GM20431 (cell line): Measurements from ENCODE around the gene TLE1.

ENCODE experiments used
- in situ Hi-C: fragments of 300-500 bp; cut with MseI, MboI; formaldehyde crosslinking; loops from one replicate; pipeline ENCODE4 v1.15.0; 2020; ENCODE audit warnings: low sequenced_read_pairs; ENCODE audit not compliant: unreplicated experiment

TLE1 gene

DNA sequence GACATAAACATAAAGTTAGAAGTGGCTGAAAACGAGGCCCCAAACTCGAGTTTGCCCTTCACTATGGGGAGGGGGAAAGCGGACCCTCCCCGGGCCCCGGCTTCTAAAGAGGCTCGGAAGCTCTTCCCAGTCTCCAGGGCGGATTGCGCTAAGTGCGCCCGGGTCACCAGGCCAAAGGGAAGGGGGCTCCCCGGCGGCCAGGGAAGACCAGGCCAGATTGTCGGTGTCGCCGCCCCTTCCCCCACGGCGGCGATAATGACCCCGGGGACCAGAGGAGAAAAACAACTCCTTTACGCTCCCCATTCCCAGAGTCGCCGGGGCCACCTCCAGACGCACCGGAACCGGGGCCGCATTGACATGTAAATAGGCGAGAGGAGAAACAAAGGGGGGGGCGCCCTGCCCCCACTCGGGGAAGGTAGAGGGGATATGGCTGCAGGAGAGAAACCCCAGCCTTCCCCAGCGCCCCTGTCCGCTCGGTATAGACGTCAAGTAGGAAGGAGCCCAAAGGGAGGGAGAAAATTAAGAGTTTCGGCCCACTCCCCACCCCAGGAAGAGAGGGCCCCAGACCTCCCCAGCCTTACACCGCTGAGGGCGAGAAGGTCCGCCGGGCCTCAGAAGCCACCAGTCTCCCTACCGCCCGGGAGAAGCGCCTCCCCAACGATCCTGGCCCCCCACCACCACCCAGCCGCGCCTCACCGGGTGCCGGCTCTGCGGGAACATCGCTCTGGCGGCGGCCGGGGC lies 1.7 kb downstream of the TLE1 start:
- in situ Hi-C loops: no loop called here

DNA sequence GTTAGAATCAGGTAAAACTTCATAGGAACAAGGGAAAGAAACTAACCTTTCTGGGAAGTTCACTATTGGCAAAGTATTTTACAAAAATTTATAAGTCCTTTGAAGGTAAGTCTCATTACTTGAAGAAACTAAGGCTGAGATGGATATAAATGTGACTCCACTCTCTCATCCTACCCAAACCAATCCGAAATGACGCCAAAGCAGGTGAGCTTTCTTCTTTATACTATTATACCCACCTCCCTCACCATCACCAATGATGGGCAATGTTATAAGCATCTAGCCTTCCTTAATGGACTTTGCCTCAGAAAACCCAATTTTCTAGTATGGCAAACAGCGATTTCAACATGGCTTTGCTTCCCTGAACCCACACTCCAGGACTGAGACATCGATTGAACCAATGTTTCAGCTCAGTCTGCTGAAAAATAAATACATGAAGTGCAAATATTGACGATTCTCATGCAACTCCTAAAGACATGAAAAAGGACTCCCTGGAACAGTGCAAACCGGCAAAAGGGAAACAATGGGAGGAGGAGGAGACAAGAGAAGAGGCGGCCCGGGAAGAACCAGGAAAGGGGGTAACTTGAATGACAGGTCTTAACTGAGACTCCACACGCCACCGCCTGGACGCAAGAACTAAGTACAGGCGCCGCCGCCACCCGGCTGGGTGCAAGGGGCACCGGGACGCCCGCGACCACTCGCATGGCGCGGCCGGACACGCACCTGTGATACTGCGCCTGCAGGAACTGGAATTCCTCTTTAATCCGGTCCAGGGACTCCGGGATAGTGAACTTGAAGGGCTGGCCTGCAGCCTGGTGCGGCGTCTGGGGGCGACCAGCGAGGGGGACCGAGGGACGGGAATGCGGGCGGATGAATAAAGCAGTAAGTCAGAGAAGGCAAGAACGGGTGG lies 2.5 kb downstream of the TLE1 start:
- in situ Hi-C loops: no loop called here

DNA sequence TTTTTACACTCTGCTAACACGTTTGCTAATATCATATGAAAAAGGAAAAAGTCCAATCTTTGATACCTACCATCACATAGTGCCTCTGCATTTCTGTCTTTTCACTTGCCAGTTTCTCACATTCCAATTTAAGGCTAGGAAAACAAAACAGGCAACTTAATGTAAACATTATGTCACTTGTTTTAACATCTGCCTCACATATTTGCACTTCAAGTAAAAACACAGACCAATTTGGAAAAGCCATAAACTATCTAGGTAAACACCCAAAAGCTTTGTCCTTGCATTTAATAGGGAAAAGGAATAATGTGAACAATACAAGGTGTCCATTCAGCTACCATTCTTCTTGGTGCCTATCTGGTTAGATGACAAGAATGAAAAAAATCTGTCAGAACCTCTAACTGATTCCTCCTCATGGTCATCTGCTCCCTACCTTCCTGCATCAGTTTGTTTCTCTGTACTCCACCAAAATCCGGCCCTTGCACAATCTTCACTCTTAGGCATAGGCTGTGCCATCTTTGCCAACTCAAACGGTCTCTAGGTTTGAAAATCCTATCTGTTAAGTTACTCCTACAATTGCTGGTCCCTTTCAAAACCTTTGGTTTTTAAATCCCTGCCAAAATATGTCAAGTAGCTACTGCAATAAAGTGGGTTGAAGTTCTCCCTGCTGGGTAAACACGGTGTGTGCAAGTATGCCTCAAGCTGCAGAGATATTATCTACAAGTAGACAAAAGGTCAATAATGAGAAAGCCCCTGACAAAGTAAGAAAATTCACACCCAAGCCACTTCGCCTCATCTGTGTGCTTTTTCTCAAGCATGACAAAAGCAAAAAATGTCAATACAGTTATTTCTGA lies 3.4 kb downstream of the TLE1 start:
- in situ Hi-C loops: no loop called here

- in situ Hi-C loops: no loop called here
Observed at GRCh38 chr9:81684635-81685034, 4.7 kb downstream of the TLE1 start.

DNA sequence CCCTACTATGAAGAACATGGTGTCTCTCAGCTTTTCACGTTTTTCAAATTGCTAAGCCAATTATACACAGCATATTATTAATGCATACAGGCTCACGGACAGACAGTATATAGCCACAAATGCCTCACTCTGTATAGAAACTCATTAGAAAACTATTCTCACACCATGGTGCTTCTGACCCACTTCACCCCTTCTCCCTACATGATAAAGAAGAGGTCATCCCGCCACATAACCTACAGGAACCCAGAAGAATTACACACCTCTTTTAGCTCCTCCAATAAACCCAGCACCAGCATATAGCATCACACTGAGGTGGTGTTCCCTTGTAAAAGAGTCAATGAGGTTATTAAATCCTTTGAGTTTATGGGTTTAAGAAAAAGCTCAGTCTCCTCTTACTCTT lies 5.6 kb downstream of the TLE1 start:
- in situ Hi-C loops: no loop called here

GRCh38 chr9:81683238-81683637 lies 6.1 kb downstream of the TLE1 start:
- in situ Hi-C loops: no loop called here

- in situ Hi-C loops: no loop called here
Observed at GRCh38 chr9:81682797-81683196, 6.5 kb downstream of the TLE1 start.

DNA sequence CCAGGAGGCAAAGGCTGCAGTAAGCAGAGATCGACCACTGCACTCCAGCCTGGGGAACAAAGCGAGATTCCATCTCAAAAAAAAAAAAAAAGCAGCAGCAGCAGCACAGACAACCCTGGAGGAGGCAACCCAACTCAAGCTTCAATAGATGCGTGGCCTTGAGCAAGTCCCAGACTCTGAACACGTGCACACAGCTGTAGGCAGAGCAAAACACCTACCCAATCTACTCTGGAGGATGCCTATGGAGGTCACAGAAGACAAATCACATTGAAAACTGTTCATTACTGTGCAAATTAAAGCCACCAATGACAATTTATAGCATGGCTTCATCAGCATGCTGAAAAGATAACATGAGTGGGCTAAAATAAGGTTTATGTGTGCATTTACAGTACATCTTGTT lies 7.2 kb downstream of the TLE1 start:
- in situ Hi-C loops: no loop called here

- in situ Hi-C loops: no loop called here
Observed at GRCh38 chr9:81680506-81680905, 8.8 kb downstream of the TLE1 start.

GRCh38 chr9:81680006-81680405 lies 9.3 kb downstream of the TLE1 start:
- in situ Hi-C loops: no loop called here

- in situ Hi-C loops: no loop called here
Observed at GRCh38 chr9:81678088-81678487, 11.3 kb downstream of the TLE1 start.

DNA sequence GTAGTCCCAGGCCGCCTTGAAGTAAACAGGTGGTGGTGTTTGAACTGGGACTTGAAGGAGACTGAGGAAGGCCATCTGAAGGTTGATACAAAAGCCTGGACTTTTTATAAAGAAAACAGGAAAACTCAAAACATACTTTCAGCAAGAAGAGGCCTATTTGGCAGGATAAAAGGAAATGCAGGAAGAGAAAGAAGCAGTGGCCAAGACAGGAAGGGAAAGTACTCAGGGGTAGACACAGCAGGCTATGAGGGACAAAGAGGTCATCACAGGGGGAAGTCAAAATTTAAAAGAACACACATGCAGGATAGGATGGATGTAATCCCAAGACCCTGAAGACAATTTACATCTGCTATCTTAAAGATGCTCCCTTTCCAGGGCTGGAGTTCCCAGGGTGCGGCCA lies 13.0 kb downstream of the TLE1 start:
- in situ Hi-C loops: no loop called here

GRCh38 chr9:81673310-81673709 lies 16.0 kb downstream of the TLE1 start:
- in situ Hi-C loops: no loop called here

DNA sequence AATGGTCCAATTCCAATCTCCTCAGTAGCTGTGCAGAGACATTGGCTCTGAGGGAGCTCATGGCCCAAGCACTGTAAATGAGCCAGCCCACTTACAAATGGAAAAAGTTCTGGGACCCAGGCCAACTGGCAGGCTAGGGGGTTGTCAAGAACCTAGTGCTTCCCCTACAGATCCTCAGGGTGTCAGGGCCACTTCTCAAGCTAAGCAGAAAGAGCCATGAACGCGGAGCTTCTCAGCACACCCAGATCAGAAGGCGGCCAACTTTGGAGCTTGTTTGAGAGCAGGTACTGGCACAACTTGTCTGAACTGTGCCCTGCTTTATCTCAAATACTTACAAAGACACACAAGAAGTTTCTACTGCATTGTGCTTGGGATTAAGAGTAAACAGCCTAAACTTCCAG lies 17.5 kb downstream of the TLE1 start:
- in situ Hi-C loops: no loop called here

GRCh38 chr9:81669866-81670265 lies 19.5 kb downstream of the TLE1 start:
- in situ Hi-C loops: no loop called here

DNA sequence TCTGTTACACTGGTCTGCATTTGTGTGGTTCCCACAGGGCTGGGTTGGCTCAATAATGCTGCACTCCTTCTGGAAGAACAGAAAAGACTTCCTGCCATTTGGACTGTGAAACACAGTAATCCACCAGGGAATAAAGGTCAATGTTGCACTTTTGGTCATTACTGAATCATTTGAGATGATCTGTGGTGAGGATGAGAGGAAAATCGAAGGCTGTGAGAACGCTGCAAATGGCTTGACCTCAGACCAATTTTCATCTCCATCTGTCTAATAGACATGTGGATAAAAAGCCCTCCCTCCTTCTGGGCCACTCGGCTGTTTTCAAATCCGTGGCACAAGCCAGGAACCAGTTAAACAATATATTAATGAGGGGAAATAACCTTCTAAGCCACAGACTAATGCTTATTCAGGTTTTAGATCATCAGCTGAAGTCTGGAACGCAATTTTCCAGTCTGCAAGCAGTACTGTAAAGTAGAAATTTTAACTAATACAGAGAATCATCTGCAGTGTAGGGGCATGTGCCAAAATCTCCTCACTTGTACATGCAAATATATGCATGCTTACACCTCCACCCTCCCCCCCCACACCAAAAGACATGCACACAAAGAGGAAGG lies 20.2 kb downstream of the TLE1 start:
- in situ Hi-C loops: no loop called here

DNA sequence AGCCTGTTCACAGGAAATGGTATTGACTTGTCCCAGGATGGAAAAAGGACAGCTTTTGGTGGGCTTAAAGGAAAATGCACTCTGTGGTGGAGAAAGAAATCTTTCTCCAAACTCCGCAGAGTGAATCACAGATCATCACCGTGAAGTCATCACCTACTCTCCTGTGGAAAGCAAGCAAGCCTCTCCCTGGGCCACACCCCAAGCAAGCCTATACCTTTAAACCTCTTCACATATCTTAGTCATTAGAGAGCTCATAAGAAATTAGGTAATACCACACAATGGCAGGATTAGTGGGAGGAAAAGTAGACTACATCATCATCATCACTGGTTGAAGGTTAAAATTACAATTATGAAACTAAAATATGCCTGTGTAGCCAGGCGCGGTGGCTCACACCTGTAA lies 23.2 kb downstream of the TLE1 start:
- in situ Hi-C loops: no loop called here

DNA sequence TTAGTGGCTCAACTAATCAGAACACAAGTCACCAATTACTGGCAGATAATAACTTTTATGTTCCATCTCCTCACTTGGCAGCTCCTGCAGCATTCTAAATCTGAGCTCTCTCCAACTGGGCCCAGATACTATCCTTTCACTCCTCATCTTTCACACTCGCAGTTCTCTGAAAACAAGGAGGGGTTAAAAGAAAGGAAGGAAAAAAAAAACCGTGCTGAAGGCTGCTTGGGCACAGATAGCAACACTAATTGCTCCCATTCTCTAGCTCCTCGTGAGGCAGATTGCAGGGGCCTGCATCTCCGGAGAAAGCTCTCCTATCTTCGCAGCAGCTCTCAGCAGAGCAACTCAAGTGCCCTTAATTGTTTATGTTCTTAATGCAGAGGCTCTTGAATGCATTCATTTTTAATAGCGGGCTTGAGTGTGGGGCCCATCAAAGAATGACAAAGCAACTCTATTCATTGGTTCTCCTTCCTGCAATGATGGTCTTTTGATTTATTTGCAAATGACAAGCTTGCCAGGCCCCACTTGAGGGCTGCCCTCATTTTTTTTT lies 23.9 kb downstream of the TLE1 start:
- in situ Hi-C loops: no loop called here

DNA sequence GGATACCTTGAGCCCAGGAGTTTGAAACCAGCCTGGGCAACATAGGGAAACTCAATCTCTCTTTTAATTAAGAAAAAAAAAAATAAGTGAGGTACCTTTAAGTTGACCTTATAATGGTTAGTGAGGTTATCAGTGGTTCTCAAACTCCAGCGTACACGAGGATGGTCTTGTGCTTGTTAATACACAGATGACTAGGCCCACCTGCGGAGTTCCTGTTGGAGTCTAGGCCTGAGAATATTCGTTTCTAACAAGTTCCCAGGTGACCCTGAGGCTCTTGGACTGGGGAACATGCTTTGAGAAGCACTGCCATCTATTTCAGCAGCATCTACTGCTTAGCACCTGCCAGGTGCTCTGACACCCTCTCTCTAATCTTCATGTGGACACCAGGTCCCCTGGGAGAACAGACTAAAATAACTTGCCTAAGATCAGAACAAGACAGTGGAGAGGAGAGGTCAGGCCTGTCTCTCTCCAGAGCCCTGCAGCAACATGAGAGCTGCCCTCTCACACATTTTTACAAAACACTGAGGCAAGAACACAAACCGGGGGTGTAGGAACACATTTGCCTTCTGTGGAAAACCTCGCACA lies 24.6 kb downstream of the TLE1 start:
- in situ Hi-C loops: no loop called here

GRCh38 chr9:81661339-81661738 lies 28.0 kb downstream of the TLE1 start:
- in situ Hi-C loops: no loop called here
